ENCODE results near the gene SNUPN.

Gene SNUPN

DNA sequence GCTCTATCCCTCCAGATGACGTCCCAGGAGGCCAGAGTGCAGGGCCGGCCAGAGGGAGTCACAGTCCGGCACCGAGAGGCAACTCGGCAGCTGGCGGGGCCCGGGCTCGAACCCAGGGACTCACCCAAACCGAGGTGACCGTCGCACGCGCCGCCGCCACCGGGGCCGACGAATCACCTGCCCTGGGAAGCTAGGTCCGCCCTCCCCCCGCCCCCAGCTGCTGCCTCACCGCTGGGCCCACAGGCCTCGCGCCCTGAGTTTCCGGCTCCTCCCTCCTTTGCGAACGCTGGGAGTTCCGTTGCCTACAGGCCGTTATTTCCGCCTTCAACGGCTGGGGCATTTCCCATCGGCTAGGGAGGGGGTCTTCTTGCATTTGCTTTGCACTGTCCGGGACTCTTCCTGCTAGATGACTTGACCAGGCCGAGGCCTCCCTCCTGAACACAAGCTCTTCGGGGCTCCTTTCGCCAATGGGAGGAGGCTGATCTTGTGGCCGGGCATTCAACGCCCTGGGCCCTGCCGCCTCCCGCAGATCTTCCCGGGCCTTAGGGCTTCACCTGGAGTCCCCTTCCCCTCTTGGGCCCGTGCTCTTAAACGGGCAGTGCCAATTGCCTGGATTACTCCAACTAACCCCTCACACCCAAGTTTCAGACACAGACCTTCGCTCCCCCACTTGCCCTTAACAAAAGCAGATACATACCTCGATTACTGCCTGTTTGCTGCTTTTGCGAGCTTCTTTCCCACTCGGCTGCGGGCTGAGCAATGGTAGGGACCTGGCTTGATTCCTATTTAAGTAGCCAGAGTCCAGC, at the start of gene SNUPN:
TSS of gene SNUPN (minus strand) at position 184 of the 806 bp plus-strand sequence. CDS start 4,674 bp downstream, outside the sequence.
- peak; percentile 85 to 95 (median 88) for DNase-seq

DNA sequence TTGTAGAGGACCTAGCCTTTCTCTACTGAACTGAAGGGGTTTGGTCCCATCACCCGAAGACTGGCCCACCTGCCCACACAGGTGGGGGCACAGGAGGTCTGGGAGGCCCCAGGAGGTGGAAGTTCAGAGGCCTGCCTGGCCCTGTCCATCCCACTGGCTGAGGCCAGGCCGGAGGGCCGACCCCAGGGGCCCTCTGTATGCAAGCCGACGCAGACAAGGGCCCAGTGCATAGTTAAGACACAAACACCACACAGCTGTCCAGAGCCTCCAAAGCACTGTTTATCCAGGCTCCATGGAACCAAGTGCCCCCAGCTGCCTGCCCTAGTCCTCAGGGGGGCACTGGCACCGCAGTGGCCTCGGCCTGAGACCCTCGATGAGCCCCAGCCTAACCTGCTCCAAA, 48.8 kb upstream of the SNUPN start:
- DNase-seq = no peak

DNA sequence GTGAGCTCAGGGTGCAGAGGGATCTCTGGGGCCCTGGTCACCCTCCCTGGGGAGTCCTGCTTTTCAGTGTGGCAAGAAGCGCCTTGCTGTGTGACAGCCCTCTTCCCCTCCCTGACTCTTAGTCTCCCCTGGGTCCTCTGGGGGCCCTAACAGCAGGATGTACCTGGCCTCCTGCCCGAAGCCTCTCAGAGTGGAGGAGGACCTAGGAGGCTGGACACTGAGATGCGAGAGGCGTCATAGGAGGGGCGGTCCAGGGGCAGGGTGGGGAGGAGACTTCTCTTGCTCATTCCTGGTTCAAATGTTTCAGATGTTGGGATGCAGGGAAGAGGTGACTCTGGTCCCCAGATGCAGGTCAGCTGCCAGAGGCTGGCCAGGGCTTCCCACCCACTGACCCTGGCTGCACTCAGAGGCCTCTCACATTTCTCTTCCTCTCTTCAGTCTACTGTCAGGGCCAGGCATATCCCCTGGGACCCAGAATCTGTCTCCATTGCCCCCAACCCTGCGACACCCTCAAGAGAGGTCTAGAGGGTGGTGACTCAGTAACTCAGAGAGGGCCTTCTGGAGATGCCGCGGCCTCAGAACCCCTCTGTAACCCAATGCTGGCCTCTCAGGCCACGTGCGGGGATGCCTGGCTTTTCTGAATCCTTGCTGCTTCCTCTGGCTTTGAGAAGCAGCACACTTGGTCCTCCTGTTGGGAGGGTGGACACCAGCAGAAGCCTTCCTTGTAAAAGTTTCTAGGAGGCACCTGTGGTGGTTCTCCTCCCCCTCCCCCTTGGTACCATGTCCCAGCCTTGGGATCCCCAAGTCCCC, 48.1 kb upstream of the SNUPN start:
- DNase-seq = no peak

DNA sequence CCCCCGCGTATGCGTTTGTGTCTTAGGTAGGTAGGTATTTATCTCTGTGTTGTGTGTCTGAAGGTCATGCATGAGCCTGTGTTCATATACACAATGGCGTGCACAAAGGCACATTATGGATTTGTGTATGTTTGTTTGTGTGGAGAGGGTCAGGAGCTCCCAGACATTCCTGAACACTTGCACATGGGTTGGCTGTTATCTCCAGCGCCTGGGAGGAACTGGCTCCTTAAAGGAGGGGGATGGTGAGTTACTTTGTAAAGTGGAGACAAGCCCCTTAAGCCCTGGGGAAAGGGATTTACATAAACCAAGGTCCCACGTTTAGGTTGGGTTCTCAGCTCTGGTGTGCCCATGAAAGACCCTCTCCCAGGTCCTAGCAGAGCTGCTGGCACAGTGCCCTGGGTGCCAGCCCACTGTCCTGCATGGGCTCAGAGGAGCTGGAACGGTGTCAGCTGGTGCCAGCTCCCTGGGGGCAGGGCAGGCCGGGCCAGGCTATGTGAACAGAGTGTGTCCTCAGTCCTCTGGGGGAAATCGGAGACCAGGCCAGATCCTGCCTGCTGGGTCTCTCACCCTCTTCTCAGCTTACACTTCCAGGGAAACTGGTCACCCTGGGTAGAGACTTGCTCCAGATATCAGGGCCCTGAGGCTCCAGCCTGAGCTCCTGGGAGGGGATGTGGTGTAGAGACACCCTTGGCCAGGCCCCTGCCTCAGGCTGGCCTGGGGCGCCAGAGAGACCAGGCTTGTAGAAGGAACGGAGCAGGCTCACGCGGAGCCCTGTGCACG, 47.3 kb upstream of the SNUPN start:
- DNase-seq = no peak

DNA sequence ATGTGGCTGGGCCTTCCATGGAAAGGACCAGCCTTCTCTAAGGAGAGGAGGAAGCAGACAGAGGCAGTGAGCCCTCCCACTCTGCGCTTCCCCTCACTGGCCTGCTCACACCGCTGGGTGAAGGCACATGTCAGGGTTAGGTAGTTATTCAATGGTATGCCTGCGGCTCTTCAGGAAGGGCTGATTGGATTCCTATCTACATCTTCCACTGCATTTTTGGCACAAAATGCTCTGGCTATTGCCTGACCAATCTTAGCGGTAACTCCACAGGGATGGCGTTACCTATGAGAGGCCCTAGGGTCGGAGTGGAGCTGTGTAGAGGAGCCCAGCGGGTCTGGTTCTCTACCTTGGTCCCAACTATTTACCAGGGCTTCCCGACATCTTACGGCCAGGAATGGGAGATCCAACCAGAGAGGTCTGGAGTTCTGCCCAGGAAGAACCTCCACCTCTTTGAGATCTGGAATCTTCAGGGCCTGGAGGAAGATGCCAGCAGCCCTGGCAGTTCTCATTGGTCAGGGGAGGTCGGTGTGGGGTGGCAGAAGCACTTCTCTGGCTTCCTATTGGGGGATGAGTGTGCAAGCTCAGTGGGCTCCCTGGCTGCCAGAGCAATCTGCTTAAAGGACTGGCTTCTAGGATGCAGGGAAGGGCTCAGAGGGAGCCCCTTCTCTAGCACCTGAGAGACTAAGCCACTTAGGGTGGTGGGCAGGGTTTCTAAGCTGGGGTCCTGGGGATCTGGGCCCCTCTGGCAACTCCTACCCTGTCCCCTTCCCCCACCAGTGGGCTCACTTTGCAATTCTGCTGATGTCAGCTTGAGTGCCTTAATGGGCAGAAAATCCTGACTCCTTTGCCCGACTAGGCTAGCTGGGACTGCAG, 46.4 kb upstream of the SNUPN start:
- DNase-seq = no peak

DNA sequence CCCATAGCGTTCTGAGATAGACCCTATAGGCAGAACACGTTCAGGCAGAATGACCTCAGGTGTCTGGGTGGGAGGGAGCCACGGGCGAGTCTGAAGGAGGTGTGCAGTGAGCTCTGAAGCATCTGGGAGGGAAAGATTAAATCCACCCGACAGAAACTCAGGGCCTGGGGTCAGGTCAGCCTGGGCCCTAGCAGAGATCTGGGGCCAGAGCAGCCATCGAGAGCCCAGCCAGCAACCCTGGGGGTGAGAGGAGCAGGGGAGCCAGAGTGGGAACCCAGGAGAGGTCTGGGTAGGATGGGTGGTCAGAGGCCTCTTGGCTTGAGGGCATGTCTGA, 44.3 kb upstream of the SNUPN start:
- no peak for DNase-seq

DNA sequence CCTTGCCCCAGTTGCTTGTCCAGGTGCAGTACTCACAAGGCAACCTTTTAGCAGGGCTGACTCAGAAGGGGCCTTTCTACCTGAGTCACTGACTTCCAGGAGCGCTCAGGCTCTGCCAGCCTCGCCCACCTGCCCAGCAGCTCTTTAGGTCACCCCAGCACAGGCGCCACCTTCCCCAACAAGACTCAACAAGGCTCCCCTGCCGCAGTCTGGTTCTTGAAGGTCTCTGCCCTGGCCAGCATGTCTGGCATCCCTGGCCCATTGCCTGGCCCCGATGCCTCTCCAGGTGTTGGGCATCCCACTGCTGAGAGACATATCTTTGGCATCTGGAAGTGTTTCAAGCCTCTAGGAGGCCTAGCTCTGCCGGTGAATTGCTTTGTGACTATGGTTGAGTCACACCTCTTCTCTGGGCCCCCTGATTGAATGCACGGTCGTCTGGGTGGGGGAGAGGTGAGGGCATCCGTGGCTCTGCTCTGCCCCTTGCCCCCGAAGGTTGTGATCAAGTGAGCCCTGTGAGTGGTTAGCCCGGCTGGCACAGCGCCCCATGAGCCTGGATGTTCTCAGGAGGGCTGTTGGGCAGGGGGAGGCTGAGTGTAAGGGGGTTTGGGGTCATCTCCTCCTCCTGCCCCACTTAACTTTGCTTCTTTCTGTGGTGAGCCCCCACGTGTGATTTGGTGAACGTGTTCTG, 43.8 kb upstream of the SNUPN start:
- DNase-seq = no peak

DNA sequence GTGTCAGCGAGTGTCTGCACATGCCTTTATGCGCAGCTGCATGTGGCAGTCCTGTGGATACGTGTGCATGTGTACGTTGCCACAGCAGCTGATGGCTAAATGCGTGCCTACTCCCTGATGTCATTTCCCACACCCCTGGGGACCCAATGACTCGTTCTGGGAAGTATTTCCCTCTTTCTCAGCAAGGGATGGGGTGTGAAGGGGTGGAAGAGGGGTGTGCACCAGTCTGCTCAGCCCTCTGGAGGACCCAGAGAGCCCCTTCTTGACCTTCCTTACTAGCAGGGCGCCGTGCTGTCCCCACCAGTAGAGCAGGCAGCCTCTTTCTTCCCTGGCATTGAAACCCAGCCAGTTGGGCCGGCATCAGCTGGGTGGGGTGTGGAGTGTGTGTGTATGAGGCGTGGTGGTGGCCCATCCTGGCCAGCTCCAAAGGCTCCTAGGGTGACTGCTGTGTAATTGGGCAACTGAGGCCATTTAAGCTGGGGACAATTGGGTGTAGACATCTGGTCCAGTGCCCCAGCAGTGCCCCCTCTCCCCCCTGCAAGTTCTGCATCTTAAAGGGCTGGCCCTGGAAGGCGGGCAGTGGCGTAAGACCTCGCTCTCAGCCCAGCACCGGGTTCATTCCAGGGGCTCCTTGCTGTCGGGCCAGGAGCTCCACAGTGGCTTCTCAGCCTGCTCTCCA, 41.4 kb upstream of the SNUPN start:
- DNase-seq = no peak

DNA sequence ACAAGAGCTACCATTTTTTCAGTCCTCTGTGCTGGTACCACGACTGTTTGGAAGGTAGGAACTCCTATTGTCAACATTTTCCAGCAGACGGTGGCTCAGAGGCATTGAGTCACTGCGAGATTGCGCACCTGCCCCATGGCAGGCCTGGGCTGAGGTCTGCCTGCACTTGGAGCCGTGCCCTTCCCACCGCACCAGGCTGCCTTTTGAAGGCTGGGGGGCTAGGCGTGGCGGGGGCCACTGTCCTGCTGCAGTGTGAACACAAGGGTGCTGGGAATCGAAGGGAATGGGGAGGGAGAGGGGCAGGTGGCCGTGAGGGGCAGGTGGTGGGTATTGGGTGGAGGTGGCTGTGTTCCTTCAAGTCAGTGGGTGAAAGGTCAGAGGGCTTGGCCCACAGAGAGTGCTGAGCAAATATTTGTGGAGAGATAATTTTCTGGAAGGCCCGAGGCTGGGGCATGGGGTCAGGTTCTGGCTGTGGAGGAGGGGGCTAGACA, 38.5 kb upstream of the SNUPN start:
- DNase-seq = no peak

DNA sequence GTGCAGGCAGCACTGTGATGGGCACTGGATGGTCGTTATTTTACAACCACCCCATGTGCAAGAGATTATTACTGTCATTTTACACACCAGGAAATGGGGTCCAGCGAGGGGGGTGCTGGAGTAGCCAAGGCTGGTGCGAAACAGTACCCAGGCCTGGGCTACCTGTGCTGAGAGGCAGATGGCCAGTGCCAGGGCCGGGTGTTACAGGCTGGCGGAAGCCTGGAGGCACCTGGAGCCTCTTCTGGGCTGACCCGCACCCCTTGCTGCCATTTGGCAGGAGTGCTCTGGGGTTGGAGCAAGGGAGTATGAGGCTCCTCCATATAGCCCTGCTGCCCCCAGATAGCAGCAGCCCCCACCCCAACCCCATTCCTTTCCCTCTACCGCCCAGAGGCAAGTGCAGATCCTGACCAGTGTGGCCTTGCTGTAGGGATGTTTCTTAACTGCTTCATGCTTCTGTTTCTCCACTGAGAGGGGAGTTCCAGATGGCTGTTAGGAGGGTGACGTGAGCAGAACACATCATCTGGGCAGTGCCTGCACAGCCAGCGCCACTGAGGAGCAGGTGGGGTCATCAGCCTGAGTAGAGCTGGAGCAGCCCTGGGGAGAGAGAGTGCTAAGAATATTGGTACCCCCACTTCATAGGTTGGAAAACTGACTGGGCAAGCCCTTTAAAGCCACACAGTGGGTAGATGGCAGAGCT, 37.4 kb upstream of the SNUPN start:
- DNase-seq = no peak

DNA sequence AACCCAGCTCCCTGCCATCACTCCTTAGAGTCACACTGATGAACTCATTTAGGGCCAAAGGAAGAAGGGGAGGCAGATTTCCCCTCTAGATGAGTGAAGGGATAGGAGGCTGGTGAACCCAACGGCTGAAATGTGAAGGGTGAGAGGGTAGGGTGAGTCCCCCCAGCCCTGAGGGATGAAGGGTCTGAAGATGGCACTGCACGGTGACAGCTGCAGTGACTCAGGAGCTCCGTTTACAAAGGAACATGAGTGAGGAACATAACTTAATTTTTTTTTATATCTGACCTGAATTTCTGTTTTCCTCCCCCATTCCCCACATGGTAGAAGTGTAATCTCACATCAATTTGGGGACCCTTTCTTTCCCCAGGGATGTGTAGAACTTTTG, 36.2 kb upstream of the SNUPN start:
- no peak for DNase-seq

DNA sequence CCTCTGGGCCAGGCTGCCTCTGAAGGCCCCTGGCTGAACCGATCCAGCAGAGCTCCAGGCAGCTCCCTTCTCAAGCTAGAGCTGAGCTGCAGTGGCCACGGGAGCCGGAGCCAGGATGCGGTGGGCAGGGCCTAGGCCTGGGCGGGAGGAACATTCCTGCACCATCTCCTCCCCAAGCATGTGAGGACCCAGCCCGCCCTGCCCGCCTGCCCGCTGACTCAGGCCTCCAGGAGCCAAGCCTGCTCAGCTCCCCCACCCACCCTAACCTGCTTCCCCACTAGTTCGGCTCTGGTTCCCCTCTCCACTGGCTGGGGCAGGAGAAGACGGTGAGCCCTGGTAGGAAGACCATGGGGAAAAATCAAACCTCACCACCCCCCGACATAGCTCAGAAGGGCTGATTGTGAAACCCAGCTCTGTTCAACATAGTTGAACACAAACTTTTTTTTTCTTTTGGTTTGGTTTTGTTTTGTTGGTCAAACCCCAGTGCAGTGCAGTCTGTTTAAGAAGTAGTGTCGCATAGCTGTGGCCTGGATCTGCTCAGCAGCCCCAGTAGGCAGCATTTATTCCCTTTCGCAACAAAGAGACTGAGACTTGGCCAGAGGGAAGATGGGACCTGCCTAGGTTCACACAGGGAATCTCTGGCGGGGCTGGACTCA, 35.7 kb upstream of the SNUPN start:
- no peak for DNase-seq

DNA sequence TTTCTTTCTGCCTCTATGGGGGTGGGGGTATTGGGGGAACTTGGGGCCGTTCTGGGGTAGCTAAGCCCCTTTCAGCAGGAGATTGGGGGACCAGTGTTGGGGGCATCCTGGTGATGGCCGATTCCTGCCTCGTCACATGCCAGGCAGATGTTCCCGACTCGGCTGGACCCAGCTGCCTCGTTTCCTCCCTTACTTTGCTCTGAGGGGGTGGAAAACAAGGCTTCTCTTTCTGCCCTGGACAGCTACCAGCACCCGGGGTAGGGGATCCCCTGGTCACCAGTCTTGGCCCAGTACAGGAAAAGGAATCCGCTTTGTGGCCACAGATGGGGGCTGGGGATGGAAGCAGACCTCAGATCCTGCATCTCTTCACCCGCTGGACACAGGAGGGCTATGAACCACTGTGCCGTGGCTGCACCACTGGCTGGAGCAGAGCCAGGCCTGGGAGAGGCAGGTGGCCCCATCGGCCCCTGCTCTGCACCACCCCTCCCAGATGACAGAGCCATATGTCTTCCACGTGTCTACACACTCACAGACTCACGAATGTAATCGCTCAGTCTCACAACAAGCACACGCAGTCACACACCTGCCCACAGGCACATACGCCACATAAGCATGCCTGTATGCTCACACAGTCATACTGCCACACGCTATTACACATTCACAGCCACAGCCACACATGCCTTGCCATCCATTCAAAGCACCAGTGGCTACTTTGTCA, 34.6 kb upstream of the SNUPN start:
- no peak for DNase-seq

DNA sequence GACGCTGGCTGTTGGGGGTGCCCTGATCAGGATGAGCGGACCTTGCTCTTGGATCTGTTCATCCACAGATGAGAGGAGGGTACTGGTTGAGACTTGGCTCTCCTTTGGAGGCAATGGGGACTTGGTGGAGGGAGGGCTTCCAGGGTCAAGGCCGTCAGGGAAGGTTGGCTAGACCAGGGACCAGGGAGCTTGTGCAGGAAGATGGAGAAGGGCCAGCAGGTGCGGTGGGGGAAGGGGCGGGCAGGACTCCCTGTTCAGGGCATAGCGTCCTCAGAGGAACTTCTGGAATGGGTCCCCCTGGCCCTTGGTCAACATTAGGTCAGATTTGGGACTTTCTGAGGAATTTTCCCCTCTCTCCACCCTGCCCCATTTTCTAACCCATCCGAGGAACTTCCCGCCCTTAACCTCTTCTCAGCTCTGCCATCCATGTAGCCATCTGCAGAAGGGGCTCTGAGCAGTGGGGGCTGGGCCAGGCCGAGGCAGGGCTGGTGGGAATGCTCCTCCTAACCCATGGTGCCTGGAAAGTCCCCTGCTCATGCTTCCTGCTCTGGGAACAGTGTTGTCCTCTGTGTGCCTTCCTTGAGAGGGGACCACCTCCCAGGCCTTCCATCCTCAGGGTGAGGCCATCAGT, 33.7 kb upstream of the SNUPN start:
- no peak for DNase-seq

DNA sequence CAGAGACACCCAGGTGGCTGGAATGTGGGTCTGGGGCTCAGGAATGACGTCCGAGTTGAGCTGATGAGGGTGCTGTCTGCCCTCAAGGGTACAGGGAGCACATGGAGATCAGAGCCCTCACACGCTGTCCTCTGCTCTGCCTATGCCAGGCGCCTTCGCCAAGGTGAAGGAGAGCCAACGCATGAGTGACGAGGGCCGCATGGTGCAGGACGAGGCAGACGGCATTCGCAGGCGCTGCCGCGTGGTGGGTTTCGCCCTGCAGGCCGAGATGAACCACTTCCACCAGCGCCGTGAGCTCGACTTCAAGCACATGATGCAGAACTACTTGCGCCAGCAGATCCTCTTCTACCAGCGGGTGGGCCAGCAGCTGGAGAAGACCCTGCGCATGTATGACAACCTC, 31.3 kb upstream of the SNUPN start:
- no peak for DNase-seq

DNA sequence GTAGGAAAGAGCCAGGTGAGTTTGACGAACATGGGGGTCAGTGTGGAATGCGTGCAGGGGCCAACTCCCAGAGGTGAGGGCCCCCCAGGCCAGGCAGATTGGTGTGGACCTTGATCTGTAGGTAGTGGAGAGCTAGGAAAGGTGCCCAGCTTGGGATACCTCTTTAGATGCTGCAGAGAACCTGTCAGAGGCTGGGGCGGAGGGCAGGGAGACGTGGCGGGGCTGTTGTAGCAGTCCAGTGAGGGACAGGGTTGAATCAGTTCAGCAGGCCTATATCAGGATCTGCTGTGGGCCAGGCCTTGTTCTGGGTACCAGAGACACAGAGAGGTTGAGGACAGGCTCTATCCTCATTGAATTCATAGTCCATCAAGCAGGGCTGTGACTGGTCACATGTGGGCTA, 30.8 kb upstream of the SNUPN start:
- no peak for DNase-seq

DNA sequence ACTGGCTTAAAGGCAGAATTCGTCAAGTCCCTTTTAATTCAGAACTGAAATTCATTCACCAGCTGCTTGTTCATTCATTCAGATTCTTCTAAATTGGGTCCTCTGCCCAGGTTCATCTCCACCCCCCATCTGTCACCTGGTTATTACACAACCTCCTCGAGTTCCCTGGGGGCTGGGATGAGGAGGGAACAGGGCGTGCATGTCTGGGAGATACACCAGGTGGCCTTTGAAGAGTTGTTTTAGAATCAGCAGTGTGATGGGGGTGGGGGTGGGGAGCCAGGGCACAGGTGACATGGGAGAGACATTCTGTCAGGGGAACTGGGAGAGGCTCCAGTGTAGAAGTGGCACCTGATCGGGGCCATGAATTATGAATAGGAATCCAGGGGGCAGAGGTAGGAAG, 30.4 kb upstream of the SNUPN start:
- no peak for DNase-seq

DNA sequence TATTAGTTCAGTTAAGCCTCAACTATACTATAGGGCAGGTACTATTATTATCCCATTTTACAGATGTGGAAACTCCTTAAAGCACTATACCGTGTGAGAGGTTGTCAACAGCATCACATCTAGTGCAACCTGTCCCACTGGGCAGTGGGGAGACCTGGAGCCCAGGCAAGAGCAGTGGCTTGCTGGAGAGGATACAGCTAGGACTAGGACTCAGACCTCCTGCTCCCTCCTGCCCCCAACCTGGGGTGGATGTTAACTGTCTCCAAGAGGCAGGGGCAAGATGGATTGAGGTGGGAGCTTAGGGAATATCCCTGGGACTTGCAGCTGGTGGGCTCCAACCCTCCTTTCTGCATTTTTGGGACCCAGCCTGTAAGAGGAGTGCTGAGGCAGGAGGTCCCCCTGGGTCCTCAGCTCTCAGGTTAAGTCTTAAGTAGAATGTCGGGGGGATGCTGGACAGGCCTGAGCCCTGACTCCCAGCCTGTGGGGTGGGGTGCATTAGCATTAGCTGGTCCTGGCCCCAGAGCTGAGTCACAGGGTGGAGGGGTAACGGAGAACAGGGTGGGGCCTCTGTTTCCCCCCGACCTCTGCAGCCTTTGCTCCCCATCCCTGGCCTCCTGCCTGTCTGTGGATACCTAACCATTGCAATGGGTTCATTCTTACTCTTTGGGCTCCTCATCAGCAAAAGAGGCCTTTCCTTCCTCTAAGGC, 28.8 kb upstream of the SNUPN start:
- DNase-seq = no peak
